Activated CD8-positive, alpha-beta memory T cell treated with anti-CD3 and anti-CD28 coated beads, Interleukin-2, amount 10 ng/mL, durations not matched to agents 7 days and 5 days (primary cell): Measurements from ENCODE around the gene FOSL2. TPM values are rescaled to one million over a fixed set of nuclear protein-coding genes. Genes with fewer than 3 reads are reported as not detected.

Source experiments
- ATAC-seq: fragments of 150-1000 bp; cut with Tn5 transposase; one replicate; pipeline ENCODE4 v1.10.0; 2021; ENCODE audit warnings: moderate library complexity
- CTCF ChIA-PET: fragments of 350-600 bp; sonication (Branson Sonifier 250); formaldehyde crosslinking; loops from one replicate; lab custom pipeline; 2021; ENCODE audit warnings: antibody characterized with exemption; lab: Charles Lee
- DNase-seq: peaks from one replicate; pipeline ENCODE4 v3.0.0-alpha.2; 2020
- H3K27ac Mint-ChIP-seq: one replicate; pipeline ENCODE4 v1.8.0; 2021; ENCODE audit warnings: mild to moderate bottlenecking, mixed read lengths
- H3K27me3 Mint-ChIP-seq: one replicate; pipeline ENCODE4 v1.8.0; 2021; ENCODE audit warnings: mixed read lengths
- H3K36me3 Mint-ChIP-seq: one replicate; pipeline ENCODE4 v1.8.0; 2021; ENCODE audit warnings: mild to moderate bottlenecking, mixed read lengths
- H3K4me1 Mint-ChIP-seq: one replicate; pipeline ENCODE4 v1.8.0; 2021; ENCODE audit warnings: mixed read lengths
- H3K4me3 Mint-ChIP-seq: one replicate; pipeline ENCODE4 v1.8.0; 2021; ENCODE audit warnings: mild to moderate bottlenecking, moderate library complexity, mixed read lengths
- H3K9me3 Mint-ChIP-seq: one replicate; pipeline ENCODE4 v1.8.0; 2022; ENCODE audit warnings: low read depth, mixed read lengths
- total RNA-seq, 2 experiments: library from RNA; stranded (reverse); gene quantifications; one replicate each; pipeline ENCODE4 v1.2.3, GENCODE V29; 2021

The FOSL2 gene
- total RNA-seq: 10 to 100 TPM; 56.2 to 75.7 TPM

GRCh38 chr2:28392297-28393113 is at the start of gene FOSL2:
Gene FOSL2, plus strand, starts transcription at chr2:28392858. Its CDS starts 863 bp downstream, at chr2:28393721.
- peak; percentile 78 for ATAC-seq
- Mint-ChIP-seq H3K36me3 (peaks cover 13% of the 10 kb centered on the region), H3K4me1 (peaks cover 28% of the 10 kb centered on the region), H3K4me3 (peak within 1 kb of the TSS; percentile 87), H3K27me3 (no peaks in the 10 kb centered on the region), H3K27ac (peak within 1 kb of the TSS; percentile 96), H3K9me3 (no peaks in the 10 kb centered on the region)
- peak; percentile 97 for DNase-seq
- CTCF ChIA-PET: interaction anchor here (0.7 to 3.5 kb wide), 10 partner anchors 10 to 638 kb away, joined by 3 to 14 read pairs (median 4); no protein-coding TSS in a partner anchor

- H3K4me3 Mint-ChIP-seq: no peak overlapping the region
- H3K4me1 Mint-ChIP-seq: peaks cover 16% of the 10 kb centered on the region
- no peak for DNase-seq
- CTCF ChIA-PET: no interaction called here
- no peaks in the 10 kb centered on the region for H3K9me3 Mint-ChIP-seq
- H3K27ac Mint-ChIP-seq: no peak overlapping the region
- no peaks in the 10 kb centered on the region for H3K36me3 Mint-ChIP-seq
- ATAC-seq: no peak
- no peaks in the 10 kb centered on the region for H3K27me3 Mint-ChIP-seq
Measured at GRCh38 chr2:28343184-28343942, 49.3 kb upstream of the FOSL2 start.

GRCh38 chr2:28343971-28344715 is 48.5 kb upstream of the FOSL2 start:
- DNase-seq: no peak
- ATAC-seq: no peak

GRCh38 chr2:28344756-28345373 is 47.8 kb upstream of the FOSL2 start:
- H3K36me3 Mint-ChIP-seq: no peaks in the 10 kb centered on the region
- no peak overlapping the region for H3K27ac Mint-ChIP-seq
- H3K27me3 Mint-ChIP-seq: no peaks in the 10 kb centered on the region
- H3K4me3 Mint-ChIP-seq: no peak overlapping the region
- peaks cover 26% of the 10 kb centered on the region for H3K4me1 Mint-ChIP-seq
- CTCF ChIA-PET: interaction anchor here (1.1 kb wide), 1 partner anchor 11 kb away, joined by 3 read pairs; no protein-coding TSS in a partner anchor
- H3K9me3 Mint-ChIP-seq: no peaks in the 10 kb centered on the region
- DNase-seq (no peak), ATAC-seq (no peak)

More at GRCh38 chr2:28343971-28344715, 48.5 kb upstream of the FOSL2 start:
- H3K4me1 Mint-ChIP-seq: peaks cover 24% of the 10 kb centered on the region
- H3K27me3 Mint-ChIP-seq: no peaks in the 10 kb centered on the region
- no peaks in the 10 kb centered on the region for H3K36me3 Mint-ChIP-seq
- no peak overlapping the region for H3K4me3 Mint-ChIP-seq
- H3K27ac Mint-ChIP-seq: no peak overlapping the region
- H3K9me3 Mint-ChIP-seq: no peaks in the 10 kb centered on the region
- CTCF ChIA-PET: no interaction called here

- no peak overlapping the region for H3K4me3 Mint-ChIP-seq
- ATAC-seq (no peak), DNase-seq (no peak)
- peaks cover 26% of the 10 kb centered on the region for H3K4me1 Mint-ChIP-seq
- H3K27ac Mint-ChIP-seq: no peak overlapping the region
- H3K9me3 Mint-ChIP-seq: no peaks in the 10 kb centered on the region
- no peaks in the 10 kb centered on the region for H3K27me3 Mint-ChIP-seq
- no peaks in the 10 kb centered on the region for H3K36me3 Mint-ChIP-seq
- CTCF ChIA-PET: interaction anchor here (0.8 to 1.1 kb wide), 2 partner anchors 10 to 12 kb away, joined by 3 read pairs; no protein-coding TSS in a partner anchor
Measured at GRCh38 chr2:28345619-28346018, 47.0 kb upstream of the FOSL2 start.

GRCh38 chr2:28346587-28346986 is 46.1 kb upstream of the FOSL2 start:
- CTCF ChIA-PET: interaction anchor here (0.8 to 2.9 kb wide), 2 partner anchors 9 to 13 kb away, joined by 3 to 11 read pairs; no protein-coding TSS in a partner anchor
- H3K9me3 Mint-ChIP-seq: no peaks in the 10 kb centered on the region
- peaks cover 28% of the 10 kb centered on the region for H3K4me1 Mint-ChIP-seq
- H3K4me3 Mint-ChIP-seq: no peak overlapping the region
- no peak for DNase-seq
- H3K27me3 Mint-ChIP-seq: no peaks in the 10 kb centered on the region
- no peak for ATAC-seq
- H3K27ac Mint-ChIP-seq: peak overlapping the region; percentile 14
- no peaks in the 10 kb centered on the region for H3K36me3 Mint-ChIP-seq

- H3K27ac Mint-ChIP-seq: peak overlapping the region; percentile 82
- peaks cover 29% of the 10 kb centered on the region for H3K4me1 Mint-ChIP-seq
- DNase-seq: no peak
- no peaks in the 10 kb centered on the region for H3K9me3 Mint-ChIP-seq
- no peaks in the 10 kb centered on the region for H3K36me3 Mint-ChIP-seq
- H3K4me3 Mint-ChIP-seq: no peak overlapping the region
- ATAC-seq: no peak
- no peaks in the 10 kb centered on the region for H3K27me3 Mint-ChIP-seq
- CTCF ChIA-PET: interaction anchor here (1.1 to 2.9 kb wide), 2 partner anchors 9 to 13 kb away, joined by 3 to 11 read pairs; no protein-coding TSS in a partner anchor
Measured at GRCh38 chr2:28347193-28347592, 45.5 kb upstream of the FOSL2 start.

GRCh38 chr2:28347596-28347995 is 45.1 kb upstream of the FOSL2 start:
- peak; percentile 27 for ATAC-seq
- Mint-ChIP-seq H3K4me1 (peaks cover 29% of the 10 kb centered on the region), H3K27ac (peak overlapping the region; percentile 82), H3K9me3 (no peaks in the 10 kb centered on the region), H3K4me3 (no peak overlapping the region), H3K36me3 (no peaks in the 10 kb centered on the region), H3K27me3 (no peaks in the 10 kb centered on the region)
- no peak for DNase-seq
- CTCF ChIA-PET: interaction anchor here (1.1 to 2.9 kb wide), 2 partner anchors 10 to 12 kb away, joined by 3 to 11 read pairs; no protein-coding TSS in a partner anchor

- Mint-ChIP-seq H3K27me3 (no peaks in the 10 kb centered on the region), H3K9me3 (no peaks in the 10 kb centered on the region), H3K36me3 (no peaks in the 10 kb centered on the region), H3K4me1 (peaks cover 29% of the 10 kb centered on the region), H3K27ac (peak overlapping the region; percentile 82), H3K4me3 (peak overlapping the region; percentile 28)
- peak; percentile 81 for DNase-seq
- peak; percentile 85 for ATAC-seq
- CTCF ChIA-PET: interaction anchor here (1.1 to 2.9 kb wide), 2 partner anchors 10 to 12 kb away, joined by 3 to 11 read pairs; no protein-coding TSS in a partner anchor
Measured at GRCh38 chr2:28348149-28348567, 44.5 kb upstream of the FOSL2 start.

GRCh38 chr2:28348921-28349320 is 43.7 kb upstream of the FOSL2 start:
- Mint-ChIP-seq H3K27me3 (no peaks in the 10 kb centered on the region), H3K36me3 (peaks cover 1% of the 10 kb centered on the region), H3K4me1 (peaks cover 29% of the 10 kb centered on the region), H3K4me3 (peak overlapping the region; percentile 28), H3K9me3 (no peaks in the 10 kb centered on the region), H3K27ac (peak overlapping the region; percentile 82)
- CTCF ChIA-PET: interaction anchor here (1.0 to 2.9 kb wide), 2 partner anchors 11 to 511 kb away, joined by 3 to 11 read pairs; no protein-coding TSS in a partner anchor
- no peak for DNase-seq
- ATAC-seq: no peak

- CTCF ChIA-PET: interaction anchor here (1.0 to 2.9 kb wide), 2 partner anchors 10 to 511 kb away, joined by 3 to 11 read pairs; no protein-coding TSS in a partner anchor
- DNase-seq (no peak), ATAC-seq (no peak)
- no peaks in the 10 kb centered on the region for H3K9me3 Mint-ChIP-seq
- H3K27ac Mint-ChIP-seq: peak overlapping the region; percentile 27
- no peaks in the 10 kb centered on the region for H3K27me3 Mint-ChIP-seq
- H3K4me3 Mint-ChIP-seq: no peak overlapping the region
- H3K36me3 Mint-ChIP-seq: peaks cover 1% of the 10 kb centered on the region
- peaks cover 29% of the 10 kb centered on the region for H3K4me1 Mint-ChIP-seq
Measured at GRCh38 chr2:28349546-28350165, 43.0 kb upstream of the FOSL2 start.

- Mint-ChIP-seq H3K27me3 (no peaks in the 10 kb centered on the region), H3K4me3 (no peak overlapping the region), H3K4me1 (peaks cover 29% of the 10 kb centered on the region), H3K9me3 (no peaks in the 10 kb centered on the region), H3K36me3 (peaks cover 1% of the 10 kb centered on the region), H3K27ac (no peak overlapping the region)
- CTCF ChIA-PET: interaction anchor here (1.0 to 1.2 kb wide), 2 partner anchors 15 to 142 kb away, joined by 3 read pairs; no protein-coding TSS in a partner anchor
- no peak for ATAC-seq
- no peak for DNase-seq
Measured at GRCh38 chr2:28350196-28350595, 42.5 kb upstream of the FOSL2 start.
